IPS-18a (cell line): ENCODE measurements around the gene SHISA2.

Source experiments
- H3K27ac ChIP-seq: one replicate; pipeline ENCODE4 v1.5.1; 2013; ENCODE audit warnings: low read length
- H3K27me3 ChIP-seq: one replicate; pipeline ENCODE4 v1.6.1; 2013; ENCODE audit warnings: mild to moderate bottlenecking, low read length; ENCODE audit not compliant: control insufficient read depth, insufficient read depth
- H3K36me3 ChIP-seq: one replicate; pipeline ENCODE4 v1.6.1; 2013; ENCODE audit warnings: low read depth, low read length; ENCODE audit not compliant: control insufficient read depth
- H3K4me1 ChIP-seq: one replicate; pipeline ENCODE4 v1.6.1; 2013; ENCODE audit warnings: low read depth, low read length; ENCODE audit not compliant: control insufficient read depth
- H3K4me3 ChIP-seq: one replicate; pipeline ENCODE4 v1.5.1; 2013; ENCODE audit warnings: low read length
- H3K9ac ChIP-seq: one replicate; pipeline ENCODE4 v1.6.1; 2013; ENCODE audit warnings: mild to moderate bottlenecking, low read length, moderate library complexity
- H3K9me3 ChIP-seq: one replicate; pipeline ENCODE4 v1.6.1; 2013; ENCODE audit warnings: low read depth, low read length; ENCODE audit not compliant: control insufficient read depth

The SHISA2 gene

DNA sequence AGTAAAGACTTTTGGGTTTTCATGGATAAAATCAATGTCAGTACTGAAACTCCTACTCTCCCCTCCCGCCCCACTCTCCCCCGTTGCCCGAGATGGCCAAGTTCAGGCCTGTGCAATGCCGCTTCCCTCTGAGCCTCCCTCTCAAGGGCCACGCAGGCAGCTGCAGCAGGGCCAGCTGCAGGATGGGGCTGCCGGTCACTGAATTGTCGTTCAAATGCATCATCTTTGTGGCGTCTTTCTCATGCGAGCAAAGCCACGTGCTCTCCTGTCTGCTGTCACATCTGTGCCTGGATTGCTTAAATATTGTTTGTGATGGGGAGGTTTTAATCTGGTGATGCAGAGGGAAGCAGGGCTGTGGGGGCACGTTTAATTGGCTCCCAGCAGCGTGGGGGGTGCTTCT, 26.6 kb downstream of the SHISA2 start:
- peaks cover 14% of the 10 kb centered on the region for H3K4me1 ChIP-seq
- no peak overlapping the region for H3K9ac ChIP-seq
- no peaks in the 10 kb centered on the region for H3K27me3 ChIP-seq
- no peaks in the 10 kb centered on the region for H3K9me3 ChIP-seq
- no peak overlapping the region for H3K27ac ChIP-seq
- no peaks in the 10 kb centered on the region for H3K36me3 ChIP-seq
- H3K4me3 ChIP-seq: no peak overlapping the region

DNA sequence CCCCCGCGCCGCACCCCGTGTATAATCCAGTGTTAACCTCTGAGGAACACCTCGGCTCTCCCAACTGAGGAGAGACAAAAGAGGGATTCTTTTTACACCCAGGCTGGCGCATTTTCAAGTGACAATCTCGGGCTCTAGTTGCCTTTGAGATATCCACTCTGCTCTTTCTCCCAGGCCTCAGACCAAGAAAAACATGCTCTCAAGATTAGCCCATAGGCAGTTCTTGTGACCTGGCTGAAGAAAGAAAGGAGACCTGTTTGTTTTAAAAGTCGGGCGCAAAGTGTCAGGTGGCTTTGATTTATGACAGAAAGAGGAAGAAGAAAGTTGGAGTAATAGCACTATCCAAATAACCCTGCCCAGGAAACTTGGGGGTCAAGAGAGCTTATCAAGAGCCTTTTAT, 27.3 kb downstream of the SHISA2 start:
- Histone ChIP-seq H3K9ac (no peak overlapping the region), H3K4me3 (no peak overlapping the region), H3K4me1 (peaks cover 14% of the 10 kb centered on the region), H3K9me3 (no peaks in the 10 kb centered on the region), H3K27ac (no peak overlapping the region), H3K36me3 (no peaks in the 10 kb centered on the region), H3K27me3 (no peaks in the 10 kb centered on the region)

DNA sequence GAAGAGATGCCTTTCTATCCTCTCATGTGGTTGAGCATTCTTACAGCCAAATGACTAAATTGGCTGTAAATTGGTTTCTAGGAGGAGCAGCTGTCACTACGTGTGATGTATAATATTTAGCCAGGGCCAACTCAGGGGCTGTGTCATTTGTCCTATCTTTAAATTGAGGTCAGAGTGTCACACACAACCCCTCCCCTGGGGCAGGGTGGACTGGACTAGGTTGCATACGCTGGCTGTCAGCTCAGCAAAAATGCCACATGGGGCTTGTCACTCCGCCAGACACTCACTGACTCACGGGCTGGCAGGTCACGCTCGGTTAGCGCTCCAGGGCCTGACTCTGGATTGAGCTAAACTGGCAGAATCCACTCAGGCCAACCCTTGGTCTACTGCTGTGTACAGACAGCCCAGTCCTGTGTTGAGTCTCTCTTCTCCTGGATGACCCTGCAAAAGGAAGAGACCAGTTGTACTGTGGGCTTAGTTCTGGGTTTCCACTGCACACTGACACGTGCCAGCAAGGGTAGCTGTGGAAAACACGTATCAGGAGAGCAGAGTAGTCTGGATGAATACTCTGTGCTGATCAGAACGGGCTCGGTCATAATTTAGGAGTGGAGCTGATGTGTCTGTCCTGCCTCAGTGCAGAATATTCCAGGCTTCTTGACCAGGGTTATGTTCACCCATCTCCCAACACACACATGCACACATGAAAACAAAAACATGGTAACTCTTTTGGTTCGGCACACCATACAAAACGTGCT, 29.1 kb downstream of the SHISA2 start:
- Histone ChIP-seq H3K36me3 (no peaks in the 10 kb centered on the region), H3K4me3 (no peak overlapping the region), H3K27ac (no peak overlapping the region), H3K27me3 (no peaks in the 10 kb centered on the region), H3K4me1 (peaks cover 14% of the 10 kb centered on the region), H3K9me3 (no peaks in the 10 kb centered on the region), H3K9ac (no peak overlapping the region)

DNA sequence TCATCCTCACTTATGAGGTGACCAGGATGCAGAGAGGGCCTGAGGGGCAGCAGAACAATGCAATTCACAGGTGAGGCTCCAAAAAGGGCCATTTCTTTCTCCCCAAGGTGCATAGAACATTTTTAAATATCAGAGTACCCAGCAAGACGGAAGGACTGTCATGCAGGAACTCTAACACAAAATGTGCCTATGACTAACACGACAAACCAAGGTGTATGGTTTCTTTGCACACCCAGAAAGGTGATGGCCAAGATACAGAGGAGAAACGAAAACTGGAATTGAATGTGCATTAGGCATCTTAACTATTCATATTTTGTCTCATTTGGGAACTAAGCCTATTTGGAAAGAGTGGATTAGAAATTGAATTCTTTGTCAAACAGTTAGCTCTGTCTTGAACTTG, 29.9 kb downstream of the SHISA2 start:
- Histone ChIP-seq H3K27me3 (no peaks in the 10 kb centered on the region), H3K36me3 (no peaks in the 10 kb centered on the region), H3K4me1 (peaks cover 14% of the 10 kb centered on the region), H3K9me3 (no peaks in the 10 kb centered on the region), H3K4me3 (no peak overlapping the region), H3K27ac (no peak overlapping the region), H3K9ac (no peak overlapping the region)

DNA sequence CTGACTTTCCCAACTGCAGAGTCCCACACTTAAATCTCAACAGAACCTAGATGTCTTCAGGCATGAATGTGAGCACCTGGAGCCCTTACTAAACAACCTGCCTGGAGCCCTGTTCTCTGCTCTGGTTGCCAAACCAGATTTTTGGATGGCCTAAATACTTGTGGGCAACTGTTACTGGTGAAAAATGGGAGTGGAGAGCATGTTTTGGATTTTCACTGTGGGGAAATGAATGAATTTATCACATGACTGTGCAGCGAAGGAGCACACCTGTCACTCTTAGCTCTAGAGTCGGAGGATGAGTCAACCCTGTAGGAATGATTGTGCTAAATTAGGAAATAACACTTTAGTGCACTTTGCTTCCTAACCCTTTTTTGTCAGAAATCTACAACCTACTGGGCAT, 30.3 kb downstream of the SHISA2 start:
- H3K27ac ChIP-seq: no peak overlapping the region
- no peak overlapping the region for H3K9ac ChIP-seq
- H3K36me3 ChIP-seq: no peaks in the 10 kb centered on the region
- no peaks in the 10 kb centered on the region for H3K27me3 ChIP-seq
- H3K4me1 ChIP-seq: peaks cover 14% of the 10 kb centered on the region
- no peak overlapping the region for H3K4me3 ChIP-seq
- H3K9me3 ChIP-seq: no peaks in the 10 kb centered on the region

DNA sequence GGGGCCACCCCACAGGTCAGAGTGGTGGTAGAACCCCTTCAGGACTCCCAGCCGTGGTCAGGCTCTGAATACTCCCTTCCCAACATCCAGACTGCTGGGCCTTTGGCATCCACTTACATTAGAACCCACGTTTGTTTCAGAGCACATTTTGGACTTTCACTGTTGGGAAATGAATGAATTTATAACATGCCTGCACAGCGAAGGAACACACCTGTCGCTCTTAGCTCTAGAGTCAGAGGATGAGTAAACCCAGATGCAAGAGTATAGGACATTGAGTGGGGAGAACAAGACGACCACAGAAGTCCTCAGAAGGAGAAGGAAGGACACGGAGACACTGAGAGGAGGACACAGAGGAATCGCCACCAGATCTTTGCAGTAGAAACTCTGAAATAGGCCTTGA, 30.9 kb downstream of the SHISA2 start:
- no peaks in the 10 kb centered on the region for H3K27me3 ChIP-seq
- H3K9ac ChIP-seq: no peak overlapping the region
- no peaks in the 10 kb centered on the region for H3K9me3 ChIP-seq
- H3K27ac ChIP-seq: no peak overlapping the region
- peaks cover 8% of the 10 kb centered on the region for H3K4me1 ChIP-seq
- H3K36me3 ChIP-seq: no peaks in the 10 kb centered on the region
- no peak overlapping the region for H3K4me3 ChIP-seq

DNA sequence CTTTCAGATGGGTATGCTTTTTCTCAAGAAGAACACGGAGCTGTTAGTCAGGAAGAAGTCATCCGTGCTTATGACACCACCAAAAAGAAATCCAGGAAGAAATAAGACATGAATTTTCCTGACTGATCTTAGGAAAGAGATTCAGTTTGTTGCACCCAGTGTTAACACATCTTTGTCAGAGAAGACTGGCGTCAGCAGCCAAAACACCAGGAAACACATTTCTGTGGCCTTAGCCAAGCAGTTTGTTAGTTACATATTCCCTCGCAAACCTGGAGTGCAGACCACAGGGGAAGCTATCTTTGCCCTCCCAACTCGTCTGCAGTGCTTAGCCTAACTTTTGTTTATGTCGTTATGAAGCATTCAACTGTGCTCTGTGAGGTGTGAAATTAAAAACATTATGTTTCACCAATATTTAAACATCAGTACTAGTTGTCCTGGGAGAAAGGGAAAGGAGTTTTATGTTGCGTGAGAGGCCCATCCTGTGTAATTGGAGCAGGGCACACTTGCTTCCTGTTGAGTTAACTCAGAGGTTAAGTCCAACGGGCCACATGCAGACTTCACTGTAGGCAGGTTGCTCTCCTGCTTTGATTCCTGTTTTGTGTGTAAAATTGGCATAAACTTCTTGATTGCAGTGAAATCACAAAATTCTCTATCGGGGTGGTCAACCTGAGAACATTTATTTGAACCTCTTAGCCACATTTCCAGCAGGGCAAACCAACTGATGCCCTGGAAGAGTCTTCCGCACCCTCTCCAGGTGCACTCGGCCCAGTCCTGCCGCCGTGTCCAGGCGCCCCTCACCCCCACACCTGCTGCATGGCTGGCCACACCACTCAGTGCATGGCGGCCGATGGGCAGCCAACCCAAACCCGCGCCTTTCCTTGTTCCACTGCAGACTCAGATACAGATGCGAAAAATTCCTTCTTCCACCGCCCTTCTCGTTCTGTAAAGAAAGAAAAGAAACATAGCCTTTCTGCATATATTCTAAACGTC, 31.6 kb downstream of the SHISA2 start:
- no peak overlapping the region for H3K9ac ChIP-seq
- no peaks in the 10 kb centered on the region for H3K9me3 ChIP-seq
- H3K36me3 ChIP-seq: no peaks in the 10 kb centered on the region
- no peaks in the 10 kb centered on the region for H3K27me3 ChIP-seq
- peaks cover 6% of the 10 kb centered on the region for H3K4me1 ChIP-seq
- H3K27ac ChIP-seq: no peak overlapping the region
- H3K4me3 ChIP-seq: no peak overlapping the region

DNA sequence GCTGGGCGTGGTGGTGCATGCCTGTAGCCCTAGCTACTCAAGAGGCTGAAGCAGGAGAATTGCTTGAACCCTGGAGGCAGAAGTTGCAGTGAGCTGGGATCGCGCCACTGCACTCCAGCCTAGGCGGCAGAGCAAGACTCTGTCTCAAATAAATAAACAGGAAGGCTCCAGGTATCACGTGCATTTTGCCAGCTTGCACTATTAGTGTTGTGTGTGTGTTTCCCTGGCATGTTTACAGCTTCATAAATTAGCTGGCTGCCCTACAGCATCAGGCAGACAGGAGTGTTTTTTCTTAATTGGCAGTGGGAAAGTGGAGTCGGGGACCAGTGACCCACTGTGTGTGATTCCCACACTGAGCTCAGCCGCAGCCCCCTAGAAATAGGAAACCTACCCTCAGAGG, 32.6 kb downstream of the SHISA2 start:
- H3K27ac ChIP-seq: no peak overlapping the region
- H3K36me3 ChIP-seq: no peaks in the 10 kb centered on the region
- no peaks in the 10 kb centered on the region for H3K9me3 ChIP-seq
- H3K27me3 ChIP-seq: no peaks in the 10 kb centered on the region
- no peak overlapping the region for H3K4me3 ChIP-seq
- no peak overlapping the region for H3K9ac ChIP-seq
- no peaks in the 10 kb centered on the region for H3K4me1 ChIP-seq

DNA sequence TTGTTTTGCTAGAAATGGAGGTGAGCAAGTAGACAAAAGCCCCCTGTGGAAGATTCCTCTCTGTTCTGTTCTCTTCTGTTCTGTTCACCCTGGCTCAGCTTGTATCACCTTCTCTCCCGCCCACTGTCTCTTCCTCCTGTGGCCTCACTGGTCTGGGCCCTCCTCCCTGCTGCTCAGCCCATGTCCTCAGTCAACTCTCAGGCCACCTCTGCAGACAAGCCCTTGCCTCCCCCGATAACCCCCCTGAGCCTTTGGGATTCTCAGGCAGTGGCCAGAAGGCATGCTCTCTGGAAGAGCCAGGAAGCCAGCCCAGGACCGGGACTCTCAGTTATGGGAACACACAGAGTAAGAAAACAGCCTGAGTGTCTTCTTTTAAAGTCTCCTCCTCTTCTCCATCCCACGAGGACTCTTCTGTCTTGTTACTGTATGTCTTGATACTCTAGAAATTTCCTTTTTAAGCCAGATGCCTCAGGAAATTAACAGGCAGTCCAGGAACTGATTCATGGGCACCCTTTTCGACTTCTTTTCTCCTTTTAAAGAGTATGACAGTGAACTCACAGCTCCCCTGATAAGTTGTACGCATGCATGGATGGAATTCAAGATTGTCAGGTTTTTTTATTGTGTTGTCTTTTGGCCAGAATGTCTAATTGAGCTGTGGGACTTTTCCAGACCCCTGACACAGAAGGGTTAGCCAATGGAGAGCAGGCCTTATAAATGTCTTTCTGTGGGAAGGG, 33.7 kb downstream of the SHISA2 start:
- H3K9me3 ChIP-seq: no peaks in the 10 kb centered on the region
- H3K27me3 ChIP-seq: no peaks in the 10 kb centered on the region
- no peak overlapping the region for H3K27ac ChIP-seq
- no peaks in the 10 kb centered on the region for H3K36me3 ChIP-seq
- H3K4me3 ChIP-seq: no peak overlapping the region
- no peaks in the 10 kb centered on the region for H3K4me1 ChIP-seq
- H3K9ac ChIP-seq: no peak overlapping the region

DNA sequence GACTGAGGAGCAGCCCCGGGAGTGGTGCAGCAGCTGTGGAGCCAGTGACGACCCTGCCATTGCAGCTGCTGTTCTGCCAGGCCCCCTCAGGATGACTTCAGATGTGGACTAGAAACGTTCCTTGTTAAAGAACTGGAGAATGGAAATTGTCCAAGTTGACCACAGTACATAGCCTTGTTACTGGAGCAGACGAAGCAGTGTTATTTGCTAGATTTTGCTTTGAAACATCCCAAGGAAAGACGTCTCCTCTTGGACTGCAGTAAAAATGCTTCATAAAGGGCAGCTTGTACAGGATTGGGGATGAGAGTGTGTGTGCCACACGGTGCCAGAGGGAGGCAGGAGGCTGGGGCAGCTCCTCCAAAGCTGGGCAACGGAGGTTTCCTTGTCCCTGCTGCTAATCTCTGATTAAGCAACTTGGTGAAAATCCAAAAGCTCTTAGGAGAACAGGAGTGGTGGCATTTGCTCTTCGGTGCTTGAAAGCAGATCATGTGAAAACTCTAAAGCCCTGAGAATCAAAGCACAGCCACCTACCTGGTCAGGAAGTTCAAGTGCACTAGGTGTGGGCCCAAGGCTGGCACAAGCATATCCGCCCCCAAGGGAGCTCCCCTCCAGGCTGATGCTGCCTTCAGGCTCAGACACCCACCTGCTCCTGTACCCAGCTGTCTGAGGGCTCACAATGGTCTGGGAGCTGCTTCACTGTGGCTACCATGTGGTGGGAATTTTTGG, 34.5 kb downstream of the SHISA2 start:
- no peaks in the 10 kb centered on the region for H3K27me3 ChIP-seq

DNA sequence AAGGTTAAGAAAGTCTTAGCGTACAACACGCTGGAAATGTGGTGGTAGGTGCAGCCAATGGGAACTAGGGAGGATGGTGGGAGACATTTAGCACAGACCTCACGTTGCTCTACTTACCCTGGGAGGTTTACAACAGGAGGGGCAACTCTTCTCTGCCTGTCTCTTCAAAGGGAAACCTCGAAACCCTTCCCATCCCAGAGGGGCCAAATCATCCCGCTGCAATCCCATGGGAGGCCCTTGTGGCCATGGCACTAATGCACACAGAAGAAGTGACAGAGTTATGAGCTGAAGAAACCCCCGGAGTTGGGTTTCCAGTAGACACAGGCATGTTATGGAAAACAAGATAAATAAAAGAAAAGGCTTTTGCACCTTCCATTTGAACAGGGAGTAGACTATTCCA, 35.6 kb downstream of the SHISA2 start:
- Histone ChIP-seq H3K36me3 (no peaks in the 10 kb centered on the region), H3K27me3 (no peaks in the 10 kb centered on the region), H3K9ac (no peak overlapping the region), H3K4me3 (no peak overlapping the region), H3K27ac (no peak overlapping the region), H3K4me1 (no peaks in the 10 kb centered on the region), H3K9me3 (no peaks in the 10 kb centered on the region)

More for the DNA sequence above, 34.5 kb downstream of the SHISA2 start:
- H3K36me3 ChIP-seq: no peaks in the 10 kb centered on the region
- no peak overlapping the region for H3K9ac ChIP-seq
- no peak overlapping the region for H3K27ac ChIP-seq
- H3K4me3 ChIP-seq: no peak overlapping the region
- H3K9me3 ChIP-seq: no peaks in the 10 kb centered on the region
- no peaks in the 10 kb centered on the region for H3K4me1 ChIP-seq
